Thyroid gland (tissue), 4 donors: ENCODE measurements around the gene KHDC3L. TPM values are rescaled to one million over a fixed set of nuclear protein-coding genes. Genes with fewer than 3 reads are reported as not detected.
A peak's percentile ranks its signal among the peaks of the same experiment; 100 is the strongest.
"Not testable (repeated sequence)": the region's sequence is repeated elsewhere in the genome, so short reads cannot be mapped to it uniquely, and the experiment has no call there.

Source experiments
- DNase-seq, 2 donors: peaks; one replicate each; pipeline ENCODE4 v3.0.0-alpha.2; 2019
- H3K27ac ChIP-seq, 3 donors: fragments of 200-600 bp; sonication (generic); 1 replicate in 2 of 3; 2 replicates in 1 of 3; pipeline ENCODE4 v1.5.1; 2016 to 2019; ENCODE audit warnings: mild to moderate bottlenecking in 1 of 3, moderate library complexity in 1 of 3
- H3K27me3 ChIP-seq: fragments of 200-600 bp; sonication (generic); one replicate; pipeline ENCODE4 v1.5.1; 2019
- H3K36me3 ChIP-seq, 2 donors: fragments of 200-600 bp; sonication (generic); one replicate each; pipeline ENCODE4 v1.5.1; 2016 to 2019
- H3K4me1 ChIP-seq, 2 donors: fragments of 200-600 bp; sonication (generic); one replicate each; pipeline ENCODE4 v1.5.1; 2017 to 2019
- H3K4me3 ChIP-seq, 3 donors: fragments of 200-600 bp; sonication (generic); replicated peaks in 1 of 3; 1 replicate in 2 of 3; 2 replicates in 1 of 3; pipeline ENCODE4 v1.5.1; 2016; ENCODE audit warnings: mild to moderate bottlenecking in 1 of 3
- H3K9me3 ChIP-seq: fragments of 200-600 bp; sonication (generic); one replicate; pipeline ENCODE4 v1.5.1; 2017
- CTCF ChIP-seq, 6 experiments: fragments of 200-600 bp in 3 of 6; fragments of 450-650 bp in 3 of 6; sonication (generic) in 3 of 6; IDR thresholded peaks; one replicate each; pipeline ENCODE4 v1.5.1; 2016 to 2019; ENCODE audit warnings: antibody characterized with exemption in 6 of 6, mild to moderate bottlenecking in 2 of 6, inconsistent platforms in 1 of 6, moderate library complexity in 1 of 6
- POLR2A ChIP-seq, 2 donors: fragments of 450-650 bp; IDR thresholded peaks; one replicate each; pipeline ENCODE4 v1.6.1; 2017; ENCODE audit warnings: antibody characterized with exemption in 2 of 2, mild to moderate bottlenecking in 2 of 2, moderate library complexity in 1 of 2
- WGBS, 2 donors: methylation state at CpG; one replicate each; pipeline ENCODE4 v1.1.5; 2017; 5-methylcytosine and 5-hydroxymethylcytosine counted together
- intact Hi-C: fragments of 100-400 bp; cut with DNase I; formaldehyde crosslinking; loops from one replicate; pipeline ENCODE4 v1.15.1; 2023
- total RNA-seq, 4 donors: library from RNA; depleted of rRNA; stranded (reverse); fragments of >200 nt; gene quantifications; one replicate each; pipeline ENCODE4 v1.2.3, GENCODE V29; 2016

The KHDC3L gene
- total RNA-seq, 4 donors from 2014 or later = not detected

GRCh38 chr6:73388800-73389512 is 26.5 kb downstream of the KHDC3L start:
- intact Hi-C loops = no loop called here
- peak in 4 of 6 experiments; percentile 32 to 68 (median 52) for TF ChIP-seq CTCF (IDR thresholded peaks at IDR 0.05)
- TF ChIP-seq POLR2A (IDR thresholded peaks at IDR 0.05) = peak in 1 of 2 donors; percentile 4
- WGBS, 2 donors = 4 to 12% methylated on average over 11 to 38 of the region's 38 CpGs
- Histone ChIP-seq H3K4me3 (peak overlapping the region; percentile 19 to 51 (median 32)), H3K9me3 (no peaks in the 10 kb centered on the region), H3K36me3 (no peaks in the 10 kb centered on the region), H3K27me3 (no peaks in the 10 kb centered on the region), H3K4me1 (no peaks in the 10 kb centered on the region), H3K27ac (no peak overlapping the region)
- DNase-seq = peak; percentile 41 to 62

- DNase-seq = no peak
- TF ChIP-seq CTCF (IDR thresholded peaks at IDR 0.05) (no peak), POLR2A (IDR thresholded peaks at IDR 0.05) (no peak)
- H3K9me3 ChIP-seq = no peaks in the 10 kb centered on the region
- no peaks in the 10 kb centered on the region for H3K36me3 ChIP-seq
- no peaks in the 10 kb centered on the region for H3K27me3 ChIP-seq
- no peak overlapping the region for H3K27ac ChIP-seq
- no peaks in the 10 kb centered on the region for H3K4me1 ChIP-seq
- WGBS, 2 donors = 85 to 91% methylated on average over 10 of the region's 10 CpGs
- H3K4me3 ChIP-seq = no peak overlapping the region
- intact Hi-C loops = no loop called here
These were observed 27.4 kb downstream of the KHDC3L start for GRCh38 chr6:73389854-73390253.

GRCh38 chr6:73391675-73392074 is 29.2 kb downstream of the KHDC3L start:
- H3K36me3 ChIP-seq = no peaks in the 10 kb centered on the region
- TF ChIP-seq CTCF (IDR thresholded peaks at IDR 0.05) = no peak
- no peak for TF ChIP-seq POLR2A (IDR thresholded peaks at IDR 0.05)
- 74 to 75% methylated on average over 2 of the region's 2 CpGs for WGBS, 2 donors

GRCh38 chr6:73392188-73392587 is 29.7 kb downstream of the KHDC3L start:
- H3K36me3 ChIP-seq, intact Hi-C loops, H3K4me1 ChIP-seq, H3K4me3 ChIP-seq, H3K9me3 ChIP-seq, H3K27ac ChIP-seq, H3K27me3 ChIP-seq: not testable (repeated sequence)
- WGBS, 2 donors = 55 to 56% methylated on average over 4 of the region's 4 CpGs
- DNase-seq = peak in 1 of 2 donors; percentile 14

More at GRCh38 chr6:73391675-73392074, 29.2 kb downstream of the KHDC3L start:
- intact Hi-C loops = no loop called here
- no peak for DNase-seq
- Histone ChIP-seq H3K27me3 (no peaks in the 10 kb centered on the region), H3K4me3 (no peak overlapping the region), H3K4me1 (no peaks in the 10 kb centered on the region), H3K9me3 (no peaks in the 10 kb centered on the region), H3K27ac (no peak overlapping the region)

- H3K27ac ChIP-seq = no peak overlapping the region
- DNase-seq = no peak
- 89 to 100% methylated on average over 2 to 3 of the region's 3 CpGs for WGBS, 2 donors
- no peaks in the 10 kb centered on the region for H3K4me1 ChIP-seq
- intact Hi-C loops = no loop called here
- TF ChIP-seq CTCF (IDR thresholded peaks at IDR 0.05) (no peak), POLR2A (IDR thresholded peaks at IDR 0.05) (no peak)
- no peaks in the 10 kb centered on the region for H3K36me3 ChIP-seq
- H3K4me3 ChIP-seq = no peak overlapping the region
- no peaks in the 10 kb centered on the region for H3K27me3 ChIP-seq
- no peaks in the 10 kb centered on the region for H3K9me3 ChIP-seq
These were observed 30.8 kb downstream of the KHDC3L start for GRCh38 chr6:73393278-73393677.
